Measurements from ENCODE around the gene IQSEC1. TPM values are rescaled to one million over a fixed set of nuclear protein-coding genes. Genes with fewer than 3 reads are reported as not detected.
A peak's percentile ranks its signal among the peaks of the same experiment; 100 is the strongest.

The IQSEC1 gene
- total and polyA plus RNA-seq, 10 of the 15 experiments (the other 5 are each of a cell fraction or from before 2014, with no cell fraction given): 0.92 to 55.2 (median 8.5) TPM

- ChIA-PET CTCF (no interaction called here), POLR2A (no interaction called here), SMC1A (ENCODE audit: uncharacterized antibody, unreplicated experiment) (no interaction called here), RAD21 (ENCODE audit: unreplicated experiment) (no interaction called here)
- in situ Hi-C loops (cut with MboI) (no loop called here), intact Hi-C loops (cut with micrococcal nuclease; ENCODE audit: unreplicated experiment) (no loop called here)
- Histone ChIP-seq H3K4me2 (ENCODE audit: control insufficient read depth, insufficient read depth) (no peak overlapping the region), H3K27me3 (replicated peaks in 1 of 2; ENCODE audit: control insufficient read depth in 2 of 2, insufficient read depth in 2 of 2, low read length in 1 of 2) (no peaks in the 10 kb centered on the region), H2AFZ (ENCODE audit: control insufficient read depth, low read depth, low read length) (no peak overlapping the region), H3K9ac (ENCODE audit: control insufficient read depth, insufficient read depth, low read length) (no peak overlapping the region), H3K4me3 (no peak overlapping the region), H3K9me3 (replicated peaks; ENCODE audit: control insufficient read depth, insufficient read depth, low read length) (no peaks in the 10 kb centered on the region), H3K27ac (ENCODE audit: control insufficient read depth, insufficient read depth) (no peak overlapping the region), H3K4me1 (ENCODE audit: control insufficient read depth, insufficient read depth, low read length) (no peaks in the 10 kb centered on the region), H3K79me2 (ENCODE audit: control insufficient read depth, insufficient read depth, low read length) (no peaks in the 10 kb centered on the region), H3K36me3 (ENCODE audit: control insufficient read depth in 2 of 2, insufficient read depth in 2 of 2, low read length in 1 of 2) (peaks cover 24 to 47% of the 10 kb centered on the region in 2 experiments), H4K20me1 (ENCODE audit: control insufficient read depth, insufficient read depth) (no peaks in the 10 kb centered on the region)
- ATAC-seq: no peak
- WGBS (ENCODE audit: insufficient coverage, insufficient replicate concordance, low lambda C conversion rate, missing lambda C conversion rate): 91% methylated on average over 7 of the region's 7 CpGs
- BruUV-seq (replicated peaks): no TSS peak
- TF ChIP-seq SRF (IDR thresholded peaks at IDR 0.05; ENCODE audit: low read depth in 2 of 2, low read length in 2 of 2) (no peak), CHD4 (IDR thresholded peaks at IDR 0.05) (no peak)
- no peak for DNase-seq (ENCODE audit: low read depth, low spot score)
- no peak for FAIRE-seq
Measured at GRCh38 chr3:12908859-12909258, 164.4 kb downstream of the IQSEC1 start.

- Histone ChIP-seq H2AFZ (ENCODE audit: control insufficient read depth, low read depth, low read length) (no peak overlapping the region), H4K20me1 (ENCODE audit: control insufficient read depth, insufficient read depth) (no peaks in the 10 kb centered on the region), H3K79me2 (ENCODE audit: control insufficient read depth, insufficient read depth, low read length) (no peaks in the 10 kb centered on the region), H3K27ac (ENCODE audit: control insufficient read depth, insufficient read depth) (no peak overlapping the region), H3K36me3 (ENCODE audit: control insufficient read depth in 2 of 2, insufficient read depth in 2 of 2, low read length in 1 of 2) (peaks cover 20 to 52% of the 10 kb centered on the region in 2 experiments; a peak in 3 of 4 replicates), H3K4me3 (no peak overlapping the region), H3K4me1 (ENCODE audit: control insufficient read depth, insufficient read depth, low read length) (no peaks in the 10 kb centered on the region), H3K4me2 (ENCODE audit: control insufficient read depth, insufficient read depth) (no peak overlapping the region), H3K27me3 (replicated peaks in 1 of 2; ENCODE audit: control insufficient read depth in 2 of 2, insufficient read depth in 2 of 2, low read length in 1 of 2) (no peaks in the 10 kb centered on the region), H3K9me3 (replicated peaks; ENCODE audit: control insufficient read depth, insufficient read depth, low read length) (no peaks in the 10 kb centered on the region), H3K9ac (ENCODE audit: control insufficient read depth, insufficient read depth, low read length) (no peak overlapping the region)
- FAIRE-seq (no peak), DNase-seq (ENCODE audit: low read depth, low spot score) (no peak), ATAC-seq (no peak)
- ChIA-PET RAD21 (ENCODE audit: unreplicated experiment) (no interaction called here), SMC1A (ENCODE audit: uncharacterized antibody, unreplicated experiment) (no interaction called here), CTCF (interaction anchor here (1.0 kb wide), 1 partner anchor 16 kb away, joined by 3 read pairs; no protein-coding TSS in a partner anchor), POLR2A (no interaction called here)
- WGBS (ENCODE audit: insufficient coverage, insufficient replicate concordance, low lambda C conversion rate, missing lambda C conversion rate): 99% methylated on average over 28 of the region's 28 CpGs
- TF ChIP-seq TARDBP (IDR thresholded peaks at IDR 0.05; ENCODE audit: borderline replicate concordance): no peak
- no peak for TF ChIP-seq ZBTB4 (CRISPR knock-in tag; IDR thresholded peaks at IDR 0.05)
- no peak for TF ChIP-seq KDM1A (IDR thresholded peaks at IDR 0.05; ENCODE audit: borderline replicate concordance)
- peak; percentile 20; the same call in 1 of the 2 replicates for TF ChIP-seq POLR2A (IDR thresholded peaks at IDR 0.05; ENCODE audit: low read depth, low read length)
- BruUV-seq (replicated peaks): no TSS peak
- intact Hi-C loops (cut with micrococcal nuclease; ENCODE audit: unreplicated experiment): no loop called here
- in situ Hi-C loops (cut with MboI): no loop called here
Measured at GRCh38 chr3:12908136-12908730, 165.0 kb downstream of the IQSEC1 start.

Measured in GM12878 (cell line).